A549 (cell line): Measurements from ENCODE around the gene MFAP2.

Experiments used
- PHF8 ChIP-seq: fragments of 200-600 bp; sonication (generic); IDR thresholded peaks from 2 replicates; pipeline ENCODE4 v1.6.1; 2016; ENCODE audit warnings: low read depth, mild to moderate bottlenecking, antibody characterized with exemption, moderate library complexity, borderline replicate concordance
- SMC3 ChIP-seq: fragments of >200 bp; sonication (Bioruptor Twin); formaldehyde crosslinking; IDR thresholded peaks from 3 replicates; pipeline ENCODE4 v1.6.1; 2018; ENCODE audit warnings: inconsistent platforms
- TF ChIP-seq, protein P1 (sequence below): fragments of >200 bp; sonication (Bioruptor Twin); formaldehyde crosslinking; IDR thresholded peaks from 3 replicates; pipeline ENCODE4 v1.5.1; 2016

DNA sequence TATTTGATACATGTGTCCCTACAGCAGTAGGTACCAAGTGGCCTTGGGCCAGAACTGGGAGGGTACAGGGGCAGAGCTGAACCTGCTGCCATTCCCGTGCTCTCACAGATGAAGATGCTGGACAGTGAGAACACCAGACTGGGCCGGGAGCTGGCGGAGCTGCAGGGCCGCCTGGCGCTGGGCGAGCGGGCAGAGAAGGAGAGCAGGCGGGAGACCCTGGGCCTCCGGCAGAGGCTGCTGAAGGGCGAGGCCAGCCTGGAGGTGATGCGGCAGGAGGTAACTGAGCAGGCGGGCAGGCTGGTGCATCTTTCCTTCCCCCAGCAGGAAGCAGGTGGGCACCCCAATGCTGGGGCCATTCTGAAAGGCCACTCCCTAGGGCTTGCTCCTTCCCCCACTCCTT lies 21.9 kb downstream of the MFAP2 start:
- no peak for TF ChIP-seq SMC3
- TF ChIP-seq PHF8, result no peak
- TF ChIP-seq, protein P1, sequence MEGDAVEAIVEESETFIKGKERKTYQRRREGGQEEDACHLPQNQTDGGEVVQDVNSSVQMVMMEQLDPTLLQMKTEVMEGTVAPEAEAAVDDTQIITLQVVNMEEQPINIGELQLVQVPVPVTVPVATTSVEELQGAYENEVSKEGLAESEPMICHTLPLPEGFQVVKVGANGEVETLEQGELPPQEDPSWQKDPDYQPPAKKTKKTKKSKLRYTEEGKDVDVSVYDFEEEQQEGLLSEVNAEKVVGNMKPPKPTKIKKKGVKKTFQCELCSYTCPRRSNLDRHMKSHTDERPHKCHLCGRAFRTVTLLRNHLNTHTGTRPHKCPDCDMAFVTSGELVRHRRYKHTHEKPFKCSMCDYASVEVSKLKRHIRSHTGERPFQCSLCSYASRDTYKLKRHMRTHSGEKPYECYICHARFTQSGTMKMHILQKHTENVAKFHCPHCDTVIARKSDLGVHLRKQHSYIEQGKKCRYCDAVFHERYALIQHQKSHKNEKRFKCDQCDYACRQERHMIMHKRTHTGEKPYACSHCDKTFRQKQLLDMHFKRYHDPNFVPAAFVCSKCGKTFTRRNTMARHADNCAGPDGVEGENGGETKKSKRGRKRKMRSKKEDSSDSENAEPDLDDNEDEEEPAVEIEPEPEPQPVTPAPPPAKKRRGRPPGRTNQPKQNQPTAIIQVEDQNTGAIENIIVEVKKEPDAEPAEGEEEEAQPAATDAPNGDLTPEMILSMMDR, result no peak
